IMR-90 (cell line): ENCODE measurements around the gene IGF1R. TPM values are rescaled to one million over a fixed set of nuclear protein-coding genes. Genes with fewer than 3 reads are reported as not detected.
A peak's percentile ranks its signal among the peaks of the same experiment; 100 is the strongest.

Experiments
- ATAC-seq: fragments of 200-7000 bp; cut with Tn5 transposase; 2 replicates; pipeline ENCODE4 v1.9.1; 2020; ENCODE audit warnings: low read depth, mild to moderate bottlenecking, moderate library complexity
- BruUV-seq: library from RNA; stranded (reverse); fragments of 400-500 nt; replicated peaks from 2 replicates; lab custom pipeline; 2021; lab: Mats Ljungman, UMichigan
- CTCF ChIA-PET: fragments of 300-600 bp; formaldehyde crosslinking; extraction: SDS; loops from one replicate; lab custom pipeline; 2021; ENCODE audit warnings: antibody characterized with exemption; lab: Yijun Ruan, JAX
- POLR2A ChIA-PET: fragments of 300-600 bp; sonication (Branson Sonifier 250); formaldehyde crosslinking; loops from one replicate; lab custom pipeline; 2022; ENCODE audit warnings: antibody characterized with exemption; ENCODE audit not compliant: unreplicated experiment; lab: Charles Lee
- DNase-seq: peaks from one replicate; pipeline ENCODE4 v3.0.0; 2013
- H2AFZ ChIP-seq: replicated peaks from 2 replicates; pipeline ENCODE3; 2013; ENCODE audit warnings: low read length, mild to moderate bottlenecking; ENCODE audit not compliant: poor library complexity
- H2AK5ac ChIP-seq: 2 replicates; pipeline ENCODE4 v1.6.1; 2013; ENCODE audit warnings: low read depth, low read length, inconsistent platforms
- H2AK9ac ChIP-seq: replicated peaks from 2 replicates; pipeline ENCODE3; 2013; ENCODE audit warnings: mild to moderate bottlenecking, low read depth, low read length, moderate library complexity; ENCODE audit not compliant: poor library complexity
- H2BK120ac ChIP-seq: 2 replicates; pipeline ENCODE4 v1.6.1; 2013; ENCODE audit warnings: low read depth, low read length, inconsistent platforms
- H2BK15ac ChIP-seq: 3 replicates; pipeline ENCODE4 v1.6.1; 2013; ENCODE audit warnings: low read depth, low read length, inconsistent platforms
- H2BK20ac ChIP-seq: 2 replicates; pipeline ENCODE4 v1.6.1; 2013; ENCODE audit warnings: low read depth, mild to moderate bottlenecking, inconsistent platforms, low read length, moderate library complexity
- H2BK5ac ChIP-seq: 2 replicates; pipeline ENCODE4 v1.6.1; 2013; ENCODE audit warnings: mild to moderate bottlenecking, low read depth, low read length, inconsistent platforms; ENCODE audit not compliant: poor library complexity, severe bottlenecking
- H3K14ac ChIP-seq: replicated peaks from 2 replicates; pipeline ENCODE4 v1.6.1; 2013; ENCODE audit warnings: low read depth, low read length, inconsistent platforms
- H3K18ac ChIP-seq: 2 replicates; pipeline ENCODE4 v1.6.1; 2013; ENCODE audit warnings: low read depth, low read length, control low read depth
- H3K23ac ChIP-seq: 2 replicates; pipeline ENCODE4 v1.6.1; 2013; ENCODE audit warnings: low read depth, low read length, inconsistent platforms
- H3K27ac ChIP-seq: 2 replicates; pipeline ENCODE4 v1.5.1; 2013; ENCODE audit warnings: mild to moderate bottlenecking, control low read depth, low read length; ENCODE audit not compliant: insufficient read depth
- H3K27me3 ChIP-seq: 2 replicates; pipeline ENCODE4 v1.6.1; 2013; ENCODE audit warnings: low read length; ENCODE audit not compliant: control insufficient read depth, insufficient read depth
- H3K36me3 ChIP-seq: 2 replicates; pipeline ENCODE4 v1.6.1; 2013; ENCODE audit warnings: low read length, mixed read lengths; ENCODE audit not compliant: control insufficient read depth, insufficient read depth
- H3K4ac ChIP-seq: 2 replicates; pipeline ENCODE4 v1.6.1; 2013; ENCODE audit warnings: low read depth, low read length, inconsistent platforms
- H3K4me1 ChIP-seq: 2 replicates; pipeline ENCODE4 v1.6.1; 2013; ENCODE audit warnings: low read length, mixed read lengths; ENCODE audit not compliant: control insufficient read depth, insufficient read depth
- H3K4me2 ChIP-seq: 2 replicates; pipeline ENCODE4 v1.6.1; 2013; ENCODE audit warnings: low read depth, mild to moderate bottlenecking, control low read depth, low read length, moderate library complexity
- H3K4me3 ChIP-seq: 2 replicates; pipeline ENCODE4 v1.5.1; 2013; ENCODE audit warnings: low read depth, mild to moderate bottlenecking, control low read depth, low read length, moderate library complexity; ENCODE audit not compliant: insufficient read depth
- H3K56ac ChIP-seq: 2 replicates; pipeline ENCODE4 v1.6.1; 2013; ENCODE audit warnings: low read length, inconsistent platforms; ENCODE audit not compliant: insufficient read depth; ENCODE audit errors: extremely low read depth
- H3K79me1 ChIP-seq, 2 experiments: 2 replicates each; pipeline ENCODE4 v1.6.1; 2013; ENCODE audit warnings: low read length in 2 of 2, inconsistent platforms in 1 of 2, low read depth in 1 of 2
- H3K9ac ChIP-seq: 2 replicates; pipeline ENCODE4 v1.6.1; 2013; ENCODE audit warnings: low read depth, low read length, control low read depth
- H3K9me1 ChIP-seq: 2 replicates; pipeline ENCODE4 v1.6.1; 2013; ENCODE audit warnings: low read length, inconsistent platforms; ENCODE audit not compliant: insufficient read depth
- H3K9me3 ChIP-seq: 2 replicates; pipeline ENCODE4 v1.6.1; 2013; ENCODE audit warnings: low read length; ENCODE audit not compliant: control insufficient read depth, insufficient read depth
- H4K20me1 ChIP-seq: 2 replicates; pipeline ENCODE4 v1.6.1; 2013; ENCODE audit warnings: low read length, inconsistent platforms; ENCODE audit not compliant: insufficient read depth
- H4K5ac ChIP-seq: 2 replicates; pipeline ENCODE4 v1.6.1; 2013; ENCODE audit warnings: mild to moderate bottlenecking, low read depth, low read length, control low read depth
- H4K8ac ChIP-seq, 2 experiments: 2 replicates each; pipeline ENCODE4 v1.6.1; 2013; ENCODE audit warnings: low read depth in 2 of 2, low read length in 2 of 2, control low read depth in 1 of 2, inconsistent platforms in 1 of 2
- H4K91ac ChIP-seq: 2 replicates; pipeline ENCODE4 v1.6.1; 2013; ENCODE audit warnings: low read depth, low read length, inconsistent platforms; ENCODE audit not compliant: insufficient read depth
- BHLHE40 ChIP-seq: fragments of 150-350 bp; IDR thresholded peaks from 2 replicates; pipeline ENCODE4 v1.6.1; 2016; ENCODE audit warnings: mild to moderate bottlenecking, low read depth, low read length
- CEBPB ChIP-seq: IDR thresholded peaks from 2 replicates; pipeline ENCODE4 v1.6.1; 2012; ENCODE audit warnings: low read depth, low read length, improper control_type of control experiment
- CHD1 ChIP-seq: IDR thresholded peaks from 2 replicates; pipeline ENCODE4 v1.6.1; 2012; ENCODE audit warnings: low read depth, low read length, improper control_type of control experiment
- CTCF ChIP-seq: conservative IDR thresholded peaks from 2 replicates; pipeline ENCODE4 v1.5.1; 2012; ENCODE audit warnings: mild to moderate bottlenecking, low read depth, low read length, improper control_type of control experiment
- ELK1 ChIP-seq: fragments of 150-350 bp; IDR thresholded peaks from 2 replicates; pipeline ENCODE4 v1.6.1; 2016; ENCODE audit warnings: low read depth, mild to moderate bottlenecking, low read length, moderate library complexity, borderline replicate concordance
- FOS ChIP-seq: fragments of 150-350 bp; IDR thresholded peaks from 2 replicates; pipeline ENCODE4 v1.6.1; 2016; ENCODE audit warnings: low read depth, low read length
- MAFK ChIP-seq: IDR thresholded peaks from 2 replicates; pipeline ENCODE4 v1.6.1; 2012; ENCODE audit warnings: low read depth, low read length, improper control_type of control experiment
- MXI1 ChIP-seq: IDR thresholded peaks from 2 replicates; pipeline ENCODE4 v1.6.1; 2012; ENCODE audit warnings: low read depth, mild to moderate bottlenecking, low read length, moderate library complexity, borderline replicate concordance
- NFE2L2 ChIP-seq: fragments of 150-350 bp; IDR thresholded peaks from 2 replicates; pipeline ENCODE4 v1.6.1; 2016; ENCODE audit warnings: low read depth, mild to moderate bottlenecking, low read length
- POLR2A ChIP-seq: IDR thresholded peaks from 2 replicates; pipeline ENCODE4 v1.6.1; 2012; ENCODE audit warnings: mild to moderate bottlenecking, low read depth, low read length
- RAD21 ChIP-seq: IDR thresholded peaks from 2 replicates; pipeline ENCODE4 v1.6.1; 2012; ENCODE audit warnings: low read length, improper control_type of control experiment
- RCOR1 ChIP-seq: IDR thresholded peaks from 2 replicates; pipeline ENCODE4 v1.6.1; 2012; ENCODE audit warnings: mild to moderate bottlenecking, low read length, improper control_type of control experiment; ENCODE audit not compliant: insufficient replicate concordance
- RFX5 ChIP-seq: IDR thresholded peaks from 2 replicates; pipeline ENCODE4 v1.8.0; 2012; ENCODE audit warnings: low read depth, mild to moderate bottlenecking, low read length, moderate library complexity
- SMC3 ChIP-seq: fragments of 150-350 bp; IDR thresholded peaks from 2 replicates; pipeline ENCODE4 v1.6.1; 2016; ENCODE audit warnings: low read depth, mild to moderate bottlenecking, antibody characterized with exemption, low read length, moderate library complexity
- USF2 ChIP-seq: fragments of 150-350 bp; IDR thresholded peaks from 2 replicates; pipeline ENCODE4 v1.6.1; 2017; ENCODE audit warnings: mild to moderate bottlenecking, antibody characterized with exemption, low read length, low read depth
- WGBS, 2 experiments: methylation state at CpG; one replicate each; pipeline versions ENCODE4 v1.1.5 to v1.1.7; 2013; ENCODE audit warnings: missing lambda C conversion rate in 2 of 2; ENCODE audit not compliant: insufficient read length in 1 of 2; ENCODE audit errors: extremely low coverage in 2 of 2; 5-methylcytosine and 5-hydroxymethylcytosine counted together
- dilution Hi-C: fragments of 300-500 bp; cut with HindIII; formaldehyde crosslinking; loops from one replicate; pipeline ENCODE4 v1.14.3; 2018; ENCODE audit warnings: low sequenced_read_pairs; ENCODE audit not compliant: unreplicated experiment
- in situ Hi-C: fragments of 300-500 bp; cut with MboI; formaldehyde crosslinking; loops from 3 replicates; pipeline ENCODE4 v1.14.3; 2019; ENCODE audit warnings: low sequenced_read_pairs, inconsistent platforms, mixed read lengths
- intact Hi-C: fragments of 100-400 bp; cut with micrococcal nuclease; formaldehyde crosslinking; loops from 2 replicates; pipeline ENCODE4 v1.10.0; 2022
- polyA plus RNA-seq, 3 experiments: library from polyadenylated mRNA; depleted of rRNA; stranded (reverse); fragments of >200 nt; gene quantifications; 2 replicates each; pipeline ENCODE4 v1.2.3, GENCODE V29; 2012; ENCODE audit warnings: low replicate concordance in 1 of 3
- total RNA-seq: library from RNA; depleted of rRNA; stranded (reverse); fragments of >200 nt; gene quantifications from 2 replicates; pipeline ENCODE4 v1.2.3, GENCODE V29; 2012

Gene IGF1R
- total and polyA plus RNA-seq, 2 of the 4 experiments (the other 2 are of a cell fraction): 24.0 to 24.9 TPM

- 44% methylated on average over 3 of the region's 4 CpGs; no CpG with 5 or more reads in 1 of the 2 experiments for WGBS, 2 experiments
- H3K9me1 ChIP-seq: peaks cover 22% of the 10 kb centered on the region
- no peak overlapping the region for H3K4ac ChIP-seq
- 0 out of 2 replicates have a peak overlapping the region, but pooled peaks have one; percentile 12 for H3K14ac ChIP-seq
- no peak overlapping the region for H3K27ac ChIP-seq
- ChIA-PET CTCF (interaction anchor here (0.8 to 1.5 kb wide), 3 partner anchors 9 to 139 kb away, joined by 3 to 6 read pairs (median 4); no protein-coding TSS in a partner anchor), POLR2A (no interaction called here)
- peak overlapping the region; percentile 26; the same call in 1 of the 2 replicates for H3K23ac ChIP-seq
- no peak overlapping the region for H2AFZ ChIP-seq
- H3K4me3 ChIP-seq: no peak overlapping the region
- peak overlapping the region; percentile 6; the same call in 1 of the 2 replicates for H3K18ac ChIP-seq
- H3K4me2 ChIP-seq: peak overlapping the region; percentile 44
- no peak overlapping the region for H2AK9ac ChIP-seq
- no peaks in the 10 kb centered on the region for H3K27me3 ChIP-seq
- H2BK15ac ChIP-seq: no peak overlapping the region
- dilution Hi-C loops (no loop called here), in situ Hi-C loops (loop anchor here (10.0 kb wide), 1 partner anchor 417 kb away; no protein-coding TSS in a partner anchor), intact Hi-C loops (no loop called here)
- H3K79me1 ChIP-seq: peaks cover 9 to 76% of the 10 kb centered on the region in 2 experiments
- H3K56ac ChIP-seq: no peak overlapping the region
- H4K5ac ChIP-seq: no peak overlapping the region
- peaks cover 97% of the 10 kb centered on the region for H4K20me1 ChIP-seq
- H2BK120ac ChIP-seq: no peak overlapping the region
- no TSS peak for BruUV-seq
- no peak overlapping the region for H4K91ac ChIP-seq
- TF ChIP-seq USF2: no peak
- no peak for TF ChIP-seq SMC3
- TF ChIP-seq CTCF: no peak
- no peak for TF ChIP-seq MXI1
- no peak for TF ChIP-seq FOS
- TF ChIP-seq RAD21: no peak
- no peak for TF ChIP-seq BHLHE40
- no peak for TF ChIP-seq ELK1
- TF ChIP-seq RFX5: no peak
- no peak for TF ChIP-seq CHD1
- no peak for TF ChIP-seq NFE2L2
- TF ChIP-seq POLR2A: no peak
- no peak for TF ChIP-seq CEBPB
- no peak for TF ChIP-seq RCOR1
- no peak for TF ChIP-seq MAFK
- H2BK20ac ChIP-seq: no peak overlapping the region
- ATAC-seq (peak; percentile 38; the same call in 1 of the 2 replicates), DNase-seq (peak; percentile 61)
- peak overlapping the region in 1 of 2 experiments; percentile 20; a peak in 2 of 4 replicates for H4K8ac ChIP-seq
- H3K36me3 ChIP-seq: peaks cover 3% of the 10 kb centered on the region
- no peak overlapping the region for H3K9ac ChIP-seq
- H3K4me1 ChIP-seq: peaks cover 22% of the 10 kb centered on the region
- no peak overlapping the region for H2BK5ac ChIP-seq
- H2AK5ac ChIP-seq: 0 out of 2 replicates have a peak overlapping the region, but pooled peaks have one; percentile 3
- H3K9me3 ChIP-seq: no peaks in the 10 kb centered on the region
Measured at GRCh38 chr15:98657721-98658120, 9.4 kb downstream of the IGF1R start.
